NCI-H146 treated with DMSO at 0.1 percent for 48 hours (cell line): ENCODE data around the gene PLA2G1B.

Experiments used
- DNase-seq: peaks from one replicate; lab custom pipeline; 2025; ENCODE audit not compliant: unreplicated experiment; lab: John Stamatoyannopoulos, UW

PLA2G1B gene

GRCh38 chr12:120328228-120328627 is 649 bp upstream of the PLA2G1B start:
- no peak for DNase-seq

- no peak for DNase-seq
Observed at GRCh38 chr12:120324841-120325417, 2.6 kb downstream of the PLA2G1B start.

GRCh38 chr12:120323772-120324171 is 3.8 kb downstream of the PLA2G1B start:
- DNase-seq, result no peak

GRCh38 chr12:120321382-120322202 is 6.0 kb downstream of the PLA2G1B start:
- no peak for DNase-seq

- peak; percentile 99 for DNase-seq
Observed at GRCh38 chr12:120317224-120318105, 10.1 kb downstream of the PLA2G1B start.

GRCh38 chr12:120316798-120317223 is 10.8 kb downstream of the PLA2G1B start:
- no peak for DNase-seq

GRCh38 chr12:120314220-120314619 is 13.4 kb downstream of the PLA2G1B start:
- DNase-seq, result no peak

GRCh38 chr12:120301962-120302815 is 25.4 kb downstream of the PLA2G1B start, which contains the start of gene SIRT4:
Gene SIRT4 (plus strand): TSS chr12:120302321. CDS start chr12:120303562, 1,241 bp downstream.
- DNase-seq, result peak; percentile 92

GRCh38 chr12:120292661-120293531 is 34.7 kb downstream of the PLA2G1B start, which contains the start of gene RNU4-1:
Gene RNU4-1 (minus strand): TSS chr12:120293237.
- DNase-seq, result peak; percentile 93

GRCh38 chr12:120292411-120292660 is 35.2 kb downstream of the PLA2G1B start:
- DNase-seq, result no peak

GRCh38 chr12:120290609-120291305 is 36.8 kb downstream of the PLA2G1B start:
- DNase-seq, result peak; percentile 59

- DNase-seq, result no peak
Observed at GRCh38 chr12:120287491-120287890, 40.1 kb downstream of the PLA2G1B start.

GRCh38 chr12:120286768-120287490 is 40.6 kb downstream of the PLA2G1B start:
- DNase-seq, result no peak

- DNase-seq, result no peak
Observed at GRCh38 chr12:120284381-120284780, 43.2 kb downstream of the PLA2G1B start.

GRCh38 chr12:120283318-120283717 is 44.3 kb downstream of the PLA2G1B start:
- DNase-seq, result no peak

GRCh38 chr12:120278137-120279069 is 49.2 kb downstream of the PLA2G1B start:
- no peak for DNase-seq

GRCh38 chr12:120276734-120277133 is 50.8 kb downstream of the PLA2G1B start:
- DNase-seq, result no peak
